IPS-NIHi7 (cell line): Measurements from ENCODE around the gene FAM43B.
A peak's percentile ranks its signal among the peaks of the same experiment; 100 is the strongest.
"Not testable (repeated sequence)": the region's sequence is repeated elsewhere in the genome, so short reads cannot be mapped to it uniquely, and the experiment has no call there.

Experiments used
- DNase-seq: peaks from one replicate; pipeline ENCODE4 v3.0.0; 2012; ENCODE audit warnings: mixed read lengths; ENCODE audit errors: extremely low spot score

FAM43B gene

GRCh38 chr1:20551945-20552727, at the start of gene FAM43B:
TSS of gene FAM43B (plus strand) at chr1:20552573. CDS start at chr1:20552974, 401 bp downstream.
- peak; percentile 84 for DNase-seq

GRCh38 chr1:20505488-20505887, 46.9 kb upstream of the FAM43B start:
- DNase-seq: no peak

GRCh38 chr1:20507248-20507563, 45.2 kb upstream of the FAM43B start:
- DNase-seq: no peak

GRCh38 chr1:20507564-20508410, 44.6 kb upstream of the FAM43B start, which contains the start of gene MUL1:
TSS of gene MUL1 (minus strand) at chr1:20508151. CDS start at chr1:20508024, 127 bp downstream.
- DNase-seq: peak; percentile 98

- DNase-seq: no peak
Observed at GRCh38 chr1:20508411-20508771, 44.0 kb upstream of the FAM43B start.

- no peak for DNase-seq
Observed at GRCh38 chr1:20511518-20512428, 40.6 kb upstream of the FAM43B start.

GRCh38 chr1:20519609-20520262, 32.6 kb upstream of the FAM43B start:
- not testable (repeated sequence) for DNase-seq

GRCh38 chr1:20521960-20522861, 30.2 kb upstream of the FAM43B start:
- DNase-seq: peak; percentile 84

GRCh38 chr1:20526267-20526666, 26.1 kb upstream of the FAM43B start:
- no peak for DNase-seq

- DNase-seq: no peak
Observed at GRCh38 chr1:20528221-20528620, 24.2 kb upstream of the FAM43B start.

GRCh38 chr1:20530306-20530705, 22.1 kb upstream of the FAM43B start:
- no peak for DNase-seq

GRCh38 chr1:20530901-20531300, 21.5 kb upstream of the FAM43B start:
- DNase-seq: no peak

- DNase-seq: no peak
Observed at GRCh38 chr1:20533635-20534034, 18.7 kb upstream of the FAM43B start.

GRCh38 chr1:20534659-20535417, 17.5 kb upstream of the FAM43B start:
- DNase-seq: peak; percentile 34

GRCh38 chr1:20538227-20538626, 14.1 kb upstream of the FAM43B start:
- DNase-seq: no peak

- DNase-seq: no peak
Observed at GRCh38 chr1:20538760-20539551, 13.4 kb upstream of the FAM43B start.

- DNase-seq: no peak
Observed at GRCh38 chr1:20540281-20540680, 12.1 kb upstream of the FAM43B start.

- no peak for DNase-seq
Observed at GRCh38 chr1:20546637-20547036, 5.7 kb upstream of the FAM43B start.

- DNase-seq: no peak
Observed at GRCh38 chr1:20551161-20551560, 1.2 kb upstream of the FAM43B start.
